Stimulated activated CD8-positive, alpha-beta memory T cell treated with anti-CD3 and anti-CD28 coated beads, Interleukin-15, amount 100 ng/mL, for 48 hours (primary cell): ENCODE data around the gene CXorf58.
"Not testable (repeated sequence)": the region's sequence is repeated elsewhere in the genome, so short reads cannot be mapped to it uniquely, and the experiment has no call there.

ENCODE experiments used
- DNase-seq, 2 donors: peaks; one replicate each; pipeline ENCODE4 v3.0.0-alpha.2; 2020; ENCODE audit warnings: low read depth in 2 of 2

CXorf58 gene, protein sequence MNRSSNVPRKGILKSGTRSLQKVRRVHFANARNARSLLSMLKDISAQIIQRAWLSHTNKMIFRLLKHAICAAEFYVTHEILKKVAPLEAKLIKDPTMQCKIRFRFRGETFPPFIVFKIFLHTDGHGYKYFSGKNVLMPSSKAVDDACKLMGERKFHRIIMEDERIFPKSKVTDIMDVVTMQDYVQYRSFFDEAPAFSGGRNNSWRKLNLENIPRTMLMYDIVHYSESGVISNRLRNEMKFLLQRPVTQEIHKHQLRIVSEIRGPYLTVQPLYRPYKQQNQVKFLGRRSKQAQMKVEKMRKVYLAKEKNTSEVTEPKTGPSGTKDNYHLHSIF

DNA sequence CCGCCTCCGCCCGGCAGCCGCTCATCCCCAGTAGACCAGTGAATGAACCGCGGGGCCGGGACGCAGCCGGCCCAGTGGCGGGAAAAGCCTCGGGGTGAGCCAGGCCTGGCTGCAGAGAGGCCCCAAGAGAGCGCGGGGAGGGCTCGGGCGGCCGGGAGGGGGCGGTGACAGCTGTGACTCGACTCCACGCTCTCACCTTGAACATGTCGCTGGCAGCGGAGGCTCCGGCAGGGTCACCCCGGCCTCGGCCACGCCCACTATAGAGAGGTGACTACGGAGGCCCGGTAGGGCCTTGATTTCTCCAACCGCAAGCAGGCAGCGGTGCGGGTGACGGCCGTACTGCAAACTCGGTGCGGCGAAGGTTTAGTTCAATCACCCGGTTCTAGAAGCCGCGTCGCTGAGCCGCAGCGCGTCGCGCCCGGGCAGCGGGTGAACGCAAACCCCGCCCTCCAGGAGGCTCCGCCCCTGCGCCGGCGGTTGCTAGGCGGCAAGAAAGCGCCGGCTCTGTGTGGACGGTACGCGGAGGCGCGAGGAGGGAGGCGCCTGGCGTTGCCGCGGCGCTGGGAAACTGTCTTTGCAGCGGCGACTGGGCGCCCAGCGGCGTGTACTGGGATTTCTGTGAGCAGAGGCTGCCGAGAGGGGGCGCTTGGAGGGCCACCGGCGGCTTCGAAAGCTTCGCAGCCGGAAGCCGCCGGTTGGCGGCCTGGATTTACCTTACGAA, at the start of gene CXorf58, which contains the start of gene APOO:
CXorf58 (plus strand) TSS at position 509 of the 721 bp plus-strand sequence. CDS start 2,297 bp downstream, outside the sequence.
APOO (minus strand) TSS at position 441 of the 721 bp plus-strand sequence; CDS start at position 205, 236 bp downstream.
- DNase-seq = peak; percentile 87

DNA sequence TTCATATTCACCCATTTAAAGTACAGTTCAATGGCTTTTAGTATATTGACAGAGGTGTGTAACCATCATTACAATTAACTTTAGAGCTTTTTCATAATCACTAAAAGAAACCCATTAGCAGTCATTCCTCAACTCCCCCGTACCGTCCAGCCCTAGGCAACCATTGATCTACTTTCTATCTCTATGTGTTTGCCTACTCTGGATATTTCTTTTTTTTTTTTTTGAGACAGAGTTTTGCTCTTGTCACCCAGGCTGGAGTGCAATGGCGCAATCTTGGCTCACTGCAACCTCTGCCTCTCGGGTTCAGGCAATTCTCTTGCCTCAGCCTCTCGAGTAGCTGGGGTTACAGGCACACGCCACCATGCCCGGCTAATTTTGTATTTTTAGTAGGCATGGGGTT, 48.6 kb upstream of the CXorf58 start:
- not testable (repeated sequence) for DNase-seq

DNA sequence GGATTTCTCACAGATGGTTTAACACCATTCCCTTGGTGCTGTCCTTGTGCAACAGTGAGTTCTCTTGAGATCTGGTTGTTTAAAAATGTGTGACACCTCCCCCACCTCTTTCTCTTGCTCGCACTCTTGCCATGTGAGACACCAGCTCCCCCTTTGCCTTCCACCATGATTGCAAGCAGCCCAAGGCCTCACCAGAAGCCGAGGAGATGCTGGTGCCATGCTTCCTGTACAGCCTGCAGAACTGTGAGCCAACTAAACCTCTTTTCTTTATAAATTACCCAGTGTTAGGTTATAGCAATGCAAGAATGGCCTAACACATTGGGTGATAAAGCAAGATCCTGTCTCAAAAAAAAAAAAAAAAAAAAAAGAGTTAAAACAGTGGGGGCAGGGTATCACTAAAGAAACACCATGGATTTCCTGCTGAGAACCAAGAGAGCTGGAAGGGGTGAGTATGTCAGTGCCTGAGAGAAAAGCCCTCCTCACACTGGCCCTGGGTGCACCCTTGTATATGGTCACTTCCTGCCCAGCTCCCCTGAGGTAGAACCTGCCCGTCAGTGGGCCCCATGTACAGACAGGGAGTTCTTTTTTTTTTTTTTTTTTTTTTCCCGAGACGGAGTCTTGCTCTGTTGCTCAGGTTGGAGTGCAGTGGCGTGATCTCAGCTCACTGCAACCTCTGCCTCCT, 46.5 kb upstream of the CXorf58 start:
- DNase-seq = no peak

DNA sequence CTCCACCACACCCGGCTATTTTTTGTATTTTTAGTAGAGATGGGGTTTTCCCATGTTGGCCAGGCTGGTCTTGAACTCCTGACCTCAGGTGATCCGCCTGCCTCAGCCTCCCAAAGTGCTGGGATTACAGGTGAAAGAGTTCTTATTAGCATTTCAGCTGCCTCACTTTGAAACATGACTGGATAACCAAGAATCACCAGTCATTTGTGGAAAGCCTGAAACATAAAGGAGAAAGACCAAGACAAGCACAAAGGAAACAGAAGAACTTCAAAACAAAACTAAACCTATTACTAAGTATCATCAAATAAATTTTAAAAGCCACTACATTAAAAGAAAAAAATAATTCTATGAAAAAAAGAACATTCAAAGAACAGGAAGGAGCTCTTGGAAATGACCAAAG, 45.9 kb upstream of the CXorf58 start:
- not testable (repeated sequence) for DNase-seq

DNA sequence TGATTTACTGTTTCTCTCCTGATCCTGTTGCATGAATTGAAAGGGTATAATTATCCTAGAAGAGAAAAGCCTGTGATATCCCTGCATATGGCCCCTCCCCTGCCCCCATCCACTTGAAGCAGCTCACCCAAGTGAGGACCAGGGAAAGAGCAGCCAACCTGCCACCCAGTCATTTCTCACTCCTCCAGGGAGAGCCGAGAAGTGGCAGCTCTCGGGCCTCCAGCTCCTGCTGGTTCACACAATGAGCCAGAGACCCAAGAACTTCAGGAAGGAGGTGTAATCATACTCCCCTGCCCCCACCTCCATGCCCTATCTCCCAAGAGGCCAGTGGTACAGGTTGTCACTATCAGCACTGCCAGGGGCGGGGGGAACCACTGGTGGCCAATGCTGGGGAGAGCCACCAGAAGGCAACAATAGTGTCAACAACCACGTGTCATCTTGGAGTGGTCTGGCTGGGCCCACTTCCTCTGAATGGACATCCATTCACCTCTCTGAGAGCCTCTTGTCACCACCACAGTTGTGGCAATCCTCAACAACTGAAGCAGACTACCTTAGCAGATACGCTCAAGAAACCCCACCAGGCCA, 43.0 kb upstream of the CXorf58 start:
- DNase-seq = no peak

DNA sequence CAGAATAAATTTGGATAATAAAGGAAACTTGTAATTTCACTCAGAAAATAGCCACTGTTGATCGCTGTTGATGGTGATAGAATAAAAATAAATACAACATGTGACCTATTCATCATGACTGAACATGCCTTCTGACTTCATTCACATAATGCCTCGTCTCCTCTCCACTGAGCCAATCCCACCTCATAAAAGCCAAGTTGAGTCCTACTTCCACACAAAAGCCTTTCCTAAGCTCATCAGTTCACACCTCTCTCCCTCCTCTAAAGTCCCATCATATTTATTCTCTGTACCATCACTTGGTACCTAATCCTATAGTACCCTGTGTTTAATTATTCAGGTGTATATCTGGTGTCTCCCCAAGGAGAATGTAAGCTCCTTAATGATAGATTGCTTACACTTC, 37.8 kb upstream of the CXorf58 start:
- DNase-seq = no peak

DNA sequence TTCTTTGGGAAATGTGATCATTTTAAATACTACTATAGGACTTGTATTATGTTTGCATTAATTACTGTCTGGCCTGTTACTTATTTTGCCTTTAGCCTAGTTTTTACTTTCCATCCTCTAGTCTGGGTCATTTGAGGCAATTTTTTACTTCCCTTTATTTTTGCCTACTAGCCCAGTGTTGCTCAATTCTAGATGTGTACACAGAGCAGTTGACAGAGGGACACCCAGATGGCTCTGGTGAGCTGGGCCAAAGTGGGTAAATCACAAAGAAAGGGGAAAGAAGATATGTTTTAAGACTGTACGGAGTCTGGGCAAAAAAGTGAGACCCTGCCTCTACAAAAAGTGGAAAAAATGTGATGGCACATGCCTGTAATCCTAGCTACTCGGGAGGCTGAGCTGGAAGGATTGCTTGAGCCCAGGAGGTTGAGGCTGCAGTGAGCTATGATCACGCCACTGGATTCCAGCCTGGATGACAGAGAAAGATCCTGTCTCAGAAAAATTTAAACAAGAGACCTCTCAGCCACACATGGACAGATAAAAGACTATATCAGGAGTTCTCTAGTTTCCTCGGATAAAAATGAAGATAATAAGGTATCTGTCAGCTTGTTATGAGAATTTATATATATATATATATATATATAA, 35.8 kb upstream of the CXorf58 start:
- no peak for DNase-seq

DNA sequence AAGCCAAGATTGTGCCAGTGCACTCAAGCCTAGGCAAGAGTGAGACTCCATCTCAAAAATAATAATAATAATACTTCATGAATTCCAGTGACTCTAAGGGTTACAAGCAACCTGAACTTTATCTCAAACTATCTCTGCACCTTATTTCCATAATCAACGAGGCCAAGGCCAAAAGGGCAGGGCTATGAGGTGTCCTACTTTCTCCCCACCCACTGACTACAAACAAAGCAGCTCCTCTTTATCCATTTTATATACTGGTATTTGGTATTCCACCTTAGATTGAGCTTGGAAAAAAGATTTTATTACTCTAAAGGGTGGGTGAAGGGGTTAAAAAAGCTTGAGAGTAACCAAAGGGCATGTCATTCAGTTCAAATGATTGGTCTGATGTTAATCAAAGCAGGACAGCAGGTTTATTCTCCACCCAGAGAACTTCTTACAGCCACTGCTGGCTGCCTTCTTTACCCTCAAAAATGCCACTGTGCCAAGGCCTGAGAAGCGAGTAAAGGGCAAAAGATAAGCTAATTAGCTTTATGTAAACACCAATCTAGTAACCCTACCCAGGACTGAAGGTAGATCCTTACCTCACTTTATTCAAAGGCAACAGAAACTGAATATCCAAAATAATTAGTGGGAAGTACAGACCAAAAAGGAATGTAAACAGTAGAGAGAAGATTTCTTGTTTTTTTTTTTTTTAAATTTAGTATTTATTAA, 28.3 kb upstream of the CXorf58 start:
- DNase-seq = no peak

DNA sequence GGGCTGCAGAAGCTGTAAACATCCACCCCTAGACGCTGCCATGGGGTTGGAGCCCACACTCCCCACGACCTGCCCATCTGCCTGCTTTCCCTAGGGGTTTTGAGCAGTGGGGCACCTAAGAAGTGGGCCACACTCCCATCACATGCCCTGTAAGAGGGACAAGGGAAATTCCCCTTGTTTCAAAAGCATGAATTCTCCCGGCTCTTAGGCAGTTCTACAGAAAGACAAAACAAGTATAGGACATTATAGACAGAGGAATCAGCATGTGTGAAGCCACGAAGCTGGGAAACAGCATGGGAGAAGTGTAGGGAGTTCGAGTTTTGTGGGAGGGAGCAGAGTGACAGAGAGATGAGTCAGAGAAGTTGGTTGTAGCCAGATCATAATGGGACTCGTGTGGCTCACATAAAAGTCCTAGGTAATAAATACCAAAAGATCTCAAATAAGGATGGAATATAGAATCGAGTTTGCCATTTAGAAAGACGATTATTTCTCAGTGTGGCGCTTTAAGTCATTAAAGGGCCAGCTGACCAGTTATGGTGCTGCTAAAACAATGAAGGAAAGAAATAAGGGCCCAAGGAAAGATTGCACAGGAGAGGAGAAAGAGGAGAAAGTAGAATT, 24.0 kb upstream of the CXorf58 start:
- DNase-seq = no peak

DNA sequence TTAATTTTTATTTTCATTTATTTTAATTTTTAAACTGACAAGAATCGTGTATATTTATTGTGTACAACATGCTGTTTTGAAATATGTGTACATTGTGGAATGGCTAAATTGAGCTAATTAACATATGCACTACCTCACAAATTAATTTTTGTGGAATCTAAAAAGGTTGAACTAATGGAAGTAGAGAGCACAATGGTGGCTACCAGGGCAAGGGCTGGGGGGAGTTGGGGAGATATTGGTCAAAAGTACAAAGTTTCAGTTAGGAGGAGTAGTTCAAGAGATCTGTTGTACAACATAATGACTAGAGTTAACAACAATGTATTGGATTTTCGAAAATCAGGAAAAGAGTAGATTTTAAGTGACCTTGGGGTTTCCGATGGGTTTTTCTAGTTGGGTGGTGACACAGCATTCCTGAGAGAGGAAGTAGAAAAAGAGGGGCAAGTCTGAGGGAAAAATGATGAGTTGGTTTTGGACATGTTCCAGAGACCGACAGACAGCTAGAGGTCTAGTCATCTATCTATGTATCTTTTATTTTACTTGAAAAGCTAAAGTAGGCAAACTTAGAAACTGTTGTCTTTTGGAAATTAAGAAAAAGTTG, 23.3 kb upstream of the CXorf58 start:
- DNase-seq = no peak

DNA sequence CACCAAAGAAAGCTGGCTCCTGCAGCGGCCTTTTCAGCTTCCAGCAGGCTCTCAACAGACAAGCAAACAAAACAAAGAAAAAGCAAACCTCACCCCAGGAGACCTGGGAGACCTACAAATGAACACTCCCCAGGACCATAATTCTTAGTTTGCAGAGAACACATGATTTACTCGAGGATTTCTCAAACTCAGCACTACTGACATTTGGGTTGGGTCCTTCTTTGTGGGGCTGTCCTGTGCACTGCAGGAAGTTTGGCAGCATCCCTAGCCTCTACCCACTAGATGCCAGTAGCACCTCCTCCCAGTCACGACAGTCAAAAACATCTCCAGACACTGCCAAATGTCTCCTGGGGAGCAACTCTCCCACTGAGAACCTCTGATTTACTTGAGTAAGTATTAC, 22.0 kb upstream of the CXorf58 start:
- DNase-seq = no peak

DNA sequence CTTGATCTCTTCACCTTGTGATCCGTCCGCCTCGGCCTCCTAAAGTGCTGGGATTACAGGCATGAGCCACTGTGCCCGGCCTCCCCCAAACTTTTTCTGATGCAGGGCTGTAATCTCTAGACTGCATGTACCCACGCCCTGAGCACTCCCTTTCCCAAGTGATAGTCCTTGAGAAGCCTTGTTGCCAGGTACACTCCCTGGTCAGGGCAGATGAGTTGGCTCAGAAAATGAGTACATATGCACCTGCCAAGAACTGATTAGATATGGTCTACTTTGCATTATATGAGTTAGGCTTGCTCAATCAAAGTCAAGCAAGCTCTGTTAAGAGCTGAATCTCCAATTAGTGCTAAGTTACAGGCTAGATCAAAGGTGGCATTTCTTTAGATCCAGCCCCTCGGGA, 20.4 kb upstream of the CXorf58 start:
- DNase-seq = no peak

DNA sequence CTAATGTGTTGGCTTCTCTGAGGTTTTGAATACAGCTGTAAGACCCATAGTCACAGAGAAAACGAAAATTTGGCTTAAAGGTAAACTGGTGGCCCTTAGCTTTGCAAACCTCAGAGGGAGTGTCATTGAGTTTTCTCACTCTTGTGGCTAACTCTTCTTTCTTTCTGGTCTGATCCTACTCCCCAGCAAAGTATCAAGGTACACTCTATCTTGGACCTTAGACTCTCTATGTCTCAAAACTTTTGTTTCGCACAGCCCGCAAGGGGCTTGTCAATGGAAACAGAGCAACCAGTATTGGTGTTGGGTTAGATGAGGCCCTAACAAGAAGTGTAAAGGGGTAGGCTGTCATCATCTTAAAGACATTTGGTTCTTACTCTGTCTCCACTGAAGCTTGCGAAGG, 19.9 kb upstream of the CXorf58 start:
- DNase-seq = no peak

DNA sequence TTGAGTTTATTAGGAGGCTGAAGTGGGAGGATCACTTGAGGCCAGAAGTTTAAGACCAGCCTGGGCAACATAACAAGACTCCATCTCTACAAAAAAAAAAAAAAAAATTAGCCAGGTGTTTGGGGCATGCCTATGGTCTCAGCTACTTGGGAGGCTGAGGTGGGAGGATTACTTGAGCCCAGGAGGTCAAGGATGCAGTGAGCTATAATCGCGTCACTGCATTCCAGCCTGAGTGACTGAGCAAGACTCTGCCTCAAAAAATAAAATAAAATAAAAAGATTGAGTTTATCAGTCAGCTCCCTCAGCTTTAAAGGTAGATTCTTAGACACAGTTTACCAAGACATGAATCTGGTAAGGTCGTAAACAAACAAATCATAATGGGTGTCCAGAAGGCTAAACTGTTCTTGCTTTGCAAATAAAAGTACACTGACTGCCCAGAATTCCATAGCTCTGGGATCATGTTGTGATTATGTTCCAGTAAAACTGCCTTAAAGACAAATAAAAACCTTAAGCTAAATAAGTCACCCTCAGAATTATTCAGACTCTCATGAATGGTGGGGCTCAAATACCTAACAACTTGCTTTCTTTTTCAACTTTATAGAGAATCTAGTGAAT, 18.8 kb upstream of the CXorf58 start:
- DNase-seq = no peak

DNA sequence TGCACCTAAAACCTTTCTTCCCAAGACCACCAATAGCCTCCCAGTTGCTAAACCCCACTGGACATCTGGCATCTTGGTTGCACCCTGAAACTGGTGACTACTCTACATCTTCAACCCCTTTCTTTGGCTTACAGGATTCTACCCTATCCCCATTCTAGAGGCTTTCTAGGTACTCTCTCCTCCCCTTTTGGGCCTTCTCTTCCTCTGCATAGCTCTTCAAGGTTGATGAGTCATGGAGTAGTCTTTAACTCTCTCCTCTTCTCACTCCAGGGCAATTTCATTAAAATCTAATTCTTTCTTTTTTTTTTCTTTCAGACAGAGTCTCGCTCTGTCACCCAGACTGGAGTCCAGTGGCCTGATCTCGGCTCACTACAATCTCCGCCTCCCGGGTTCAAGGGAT, 16.9 kb upstream of the CXorf58 start:
- no peak for DNase-seq

DNA sequence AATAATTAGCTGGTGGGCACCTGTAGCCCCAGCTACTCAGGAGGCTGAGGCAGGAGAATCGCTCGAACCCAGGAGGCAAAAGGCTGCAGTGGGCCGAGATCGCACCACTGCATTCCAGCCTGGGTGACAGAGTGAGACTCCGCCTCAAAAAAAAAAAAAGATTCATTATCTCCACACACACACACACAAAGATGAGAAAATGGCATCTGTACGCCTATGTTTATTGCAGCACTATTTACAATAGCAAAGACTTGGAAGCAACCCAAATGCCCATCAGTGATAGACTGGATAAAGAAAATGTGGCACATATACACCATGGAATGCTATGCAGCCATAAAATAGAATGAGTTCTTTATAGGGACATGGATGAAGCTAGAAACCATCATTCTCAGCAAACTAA, 12.8 kb upstream of the CXorf58 start:
- not testable (repeated sequence) for DNase-seq

DNA sequence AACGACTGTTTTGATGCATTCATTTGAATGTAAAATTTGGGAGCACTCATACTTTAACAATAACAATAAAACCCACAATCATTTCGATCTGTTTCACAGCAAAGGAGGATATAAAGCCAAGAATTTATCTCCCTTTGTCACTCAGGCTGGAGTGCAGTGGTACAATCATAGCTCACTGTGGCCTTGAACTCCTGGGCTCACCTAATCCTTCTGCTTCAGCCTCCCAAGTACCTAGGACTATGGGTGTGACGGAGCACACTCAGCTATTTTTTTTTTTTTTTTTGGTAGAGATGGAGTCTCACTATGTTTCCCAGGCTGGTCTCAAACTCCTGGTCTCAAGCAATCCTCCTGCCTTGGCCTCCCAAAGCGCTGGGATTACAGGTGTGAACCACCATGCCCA, 11.3 kb upstream of the CXorf58 start:
- DNase-seq = not testable (repeated sequence)

DNA sequence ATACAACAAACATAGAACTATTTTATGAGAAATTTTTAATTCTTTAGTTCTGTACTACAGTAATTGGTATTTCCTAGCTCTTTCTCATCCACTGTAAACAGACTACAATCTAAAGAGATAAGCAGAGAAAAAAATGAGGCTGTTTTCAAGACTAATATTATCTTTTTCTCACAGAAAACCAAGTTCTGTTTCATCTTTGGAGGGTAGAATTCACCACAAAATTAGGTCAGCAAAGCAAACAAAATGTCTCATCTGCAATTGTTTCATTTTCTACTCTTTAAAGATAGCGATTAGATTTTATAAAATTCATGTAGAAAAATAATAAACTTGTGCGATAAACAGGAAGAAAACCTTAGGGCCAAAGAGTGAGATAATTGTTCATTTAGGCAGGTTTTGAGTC, 10.8 kb upstream of the CXorf58 start:
- no peak for DNase-seq

DNA sequence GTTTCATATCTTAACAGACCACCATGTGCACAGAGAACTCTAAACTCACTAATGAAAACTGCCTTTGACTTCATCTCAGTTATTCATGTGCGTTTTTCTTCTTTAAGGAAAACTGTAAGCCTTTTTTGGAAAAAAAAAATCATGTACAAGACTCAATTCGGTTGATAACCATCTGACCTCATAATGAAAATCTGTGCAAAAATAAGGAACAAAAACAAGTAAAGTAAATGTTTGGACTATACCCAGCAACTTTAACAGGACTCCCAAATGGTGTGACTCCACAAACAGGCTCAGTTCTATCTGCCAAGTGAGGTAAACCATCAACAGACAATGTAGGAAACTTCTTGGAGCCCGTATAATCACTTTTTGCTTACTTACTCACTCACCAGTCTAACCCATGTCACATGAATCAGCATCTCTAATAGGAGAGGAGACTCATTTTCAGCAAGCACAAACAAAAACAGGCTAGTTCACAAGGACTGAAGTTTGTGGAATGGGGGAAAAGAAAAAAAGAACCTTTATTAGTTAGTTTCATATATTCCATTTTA, 9.3 kb upstream of the CXorf58 start:
- no peak for DNase-seq
